Stimulated activated CD4-positive, alpha-beta T cell treated with anti-CD3 and anti-CD28 coated beads, Interleukin-4, amount 100 ng/mL, for 24 hours (primary cell): ENCODE measurements around the gene CCDC172.
"Not testable (repeated sequence)": the region's sequence is repeated elsewhere in the genome, so short reads cannot be mapped to it uniquely, and the experiment has no call there.

Experiments
- DNase-seq: peaks from one replicate; pipeline ENCODE4 v3.0.0-alpha.2; 2020

CCDC172 gene

DNA sequence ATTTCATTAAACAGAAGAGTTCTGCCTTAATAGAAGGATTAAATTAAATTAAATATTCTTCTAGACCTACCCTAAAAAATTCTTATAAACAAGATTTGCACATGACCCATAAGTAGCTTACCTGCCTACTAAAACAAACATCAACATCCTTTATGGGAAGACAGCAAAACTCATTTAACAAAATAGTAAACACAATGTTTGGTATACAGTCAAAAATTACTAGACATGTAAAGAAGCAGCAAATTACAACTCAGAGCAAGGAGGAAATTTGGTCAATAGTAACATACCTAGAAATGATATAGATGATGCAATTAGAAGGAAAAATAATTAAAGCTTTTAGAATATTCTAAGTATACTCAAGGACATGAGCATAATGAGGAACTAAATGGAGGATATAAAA is 27.9 kb downstream of the CCDC172 start:
- no peak for DNase-seq

DNA sequence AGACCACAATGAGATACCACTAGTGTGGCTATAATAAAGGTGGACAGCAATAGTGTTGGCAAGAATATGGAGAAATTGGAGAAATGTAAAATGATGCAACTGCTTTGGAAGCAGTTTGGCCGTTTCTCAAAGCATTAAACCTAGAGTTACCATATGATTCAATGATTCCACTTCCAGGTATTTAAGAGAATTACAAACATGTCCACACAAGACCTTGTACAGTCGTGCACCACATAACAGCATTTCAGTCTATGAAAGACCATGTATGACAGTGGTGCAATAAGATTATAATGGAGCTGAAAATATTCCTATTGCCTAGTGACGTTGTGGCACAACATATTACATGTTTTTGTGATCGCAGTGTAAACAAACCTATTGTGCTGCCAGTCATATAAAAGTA is 29.6 kb downstream of the CCDC172 start:
- no peak for DNase-seq

DNA sequence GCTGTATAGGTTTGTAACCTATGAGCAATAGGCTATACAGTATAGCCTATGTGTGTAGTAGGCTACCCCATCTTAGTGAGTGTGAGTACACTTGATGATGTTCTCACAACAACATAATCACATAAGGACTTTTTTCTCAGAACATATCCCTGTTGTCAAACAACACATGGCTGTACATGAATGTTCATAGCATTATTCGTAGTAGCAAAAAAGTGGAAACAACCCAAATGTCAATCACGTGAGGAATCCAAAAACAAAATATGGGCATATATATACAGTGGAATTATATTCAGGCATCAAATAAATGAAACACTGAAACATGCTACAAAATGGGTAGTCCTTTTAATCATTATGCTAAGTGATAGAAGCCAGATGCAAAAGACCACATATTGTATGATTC is 31.1 kb downstream of the CCDC172 start:
- DNase-seq: no peak

DNA sequence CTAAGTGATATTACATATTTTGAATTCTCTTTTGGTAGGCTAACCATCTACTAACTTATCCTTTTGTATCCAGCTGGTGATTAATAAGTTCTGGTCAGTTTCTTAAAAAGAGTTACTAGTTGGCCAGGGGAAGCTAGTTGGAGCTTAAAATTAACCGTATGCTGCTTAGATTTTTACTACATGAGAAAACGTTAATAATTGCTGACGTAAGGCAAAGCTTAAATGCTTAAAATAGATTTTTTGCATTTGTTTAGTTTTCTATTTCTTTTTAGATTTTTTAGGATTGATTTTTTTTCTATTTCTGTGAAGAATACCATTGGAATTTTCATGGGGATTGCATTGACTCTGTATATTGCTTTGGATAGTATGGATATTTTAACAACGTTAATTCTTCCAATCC is 32.6 kb downstream of the CCDC172 start:
- DNase-seq: no peak

DNA sequence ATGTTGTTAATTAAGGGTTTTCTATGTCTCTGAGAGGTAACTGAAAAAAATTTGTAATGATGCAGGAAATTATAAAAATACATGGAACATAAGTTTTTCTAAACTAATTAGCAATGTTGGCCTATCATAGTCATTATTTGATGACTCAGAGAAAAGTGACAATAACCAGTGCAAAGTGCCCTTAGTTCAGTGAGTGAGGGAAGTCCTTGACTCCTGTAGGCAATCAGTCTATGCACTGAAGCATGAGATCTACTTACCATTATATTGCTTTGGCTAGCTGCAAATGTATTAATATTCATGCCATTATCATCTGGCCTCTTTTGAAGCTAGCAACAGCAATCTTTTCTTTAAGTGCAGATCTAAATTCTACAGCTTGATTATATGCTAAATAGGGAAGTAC is 40.6 kb downstream of the CCDC172 start:
- DNase-seq: no peak

DNA sequence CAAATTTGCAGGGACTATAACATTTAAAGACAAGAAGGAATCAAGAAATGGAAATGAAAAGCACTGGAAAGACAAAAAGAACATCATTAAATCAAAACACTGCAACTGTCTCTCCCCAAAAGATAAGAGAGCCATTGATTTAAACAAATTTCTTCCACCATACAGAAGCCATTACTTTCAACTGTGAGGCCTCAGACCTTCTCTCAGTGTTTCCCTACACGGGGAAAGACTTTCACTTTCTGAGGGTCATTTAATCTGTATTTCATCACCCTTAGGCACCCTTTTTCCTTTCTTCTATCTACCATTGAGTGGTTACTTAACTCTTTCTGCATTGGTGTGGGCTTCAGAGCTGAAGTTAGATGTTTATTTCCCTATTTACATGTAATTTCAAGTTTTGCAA is 47.5 kb downstream of the CCDC172 start:
- DNase-seq: no peak

DNA sequence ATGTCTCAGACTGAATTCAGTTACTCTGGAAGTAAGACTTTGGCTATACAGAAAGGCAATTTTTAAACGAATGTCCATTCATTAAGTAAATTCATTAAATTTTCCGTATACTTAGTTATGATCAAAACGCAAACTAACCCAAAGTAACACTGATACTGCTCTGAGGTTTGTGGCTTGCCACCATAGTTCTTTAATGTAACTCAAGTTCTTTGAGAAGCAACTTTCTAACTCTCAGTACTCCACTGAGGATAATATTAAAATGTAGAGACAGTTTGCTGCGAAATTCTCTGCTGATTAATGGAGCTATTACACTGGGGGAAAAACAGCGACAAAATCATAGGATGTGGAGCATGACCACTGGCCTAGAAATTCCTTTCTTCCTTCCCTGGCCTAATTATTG is 58.0 kb downstream of the CCDC172 start:
- no peak for DNase-seq

DNA sequence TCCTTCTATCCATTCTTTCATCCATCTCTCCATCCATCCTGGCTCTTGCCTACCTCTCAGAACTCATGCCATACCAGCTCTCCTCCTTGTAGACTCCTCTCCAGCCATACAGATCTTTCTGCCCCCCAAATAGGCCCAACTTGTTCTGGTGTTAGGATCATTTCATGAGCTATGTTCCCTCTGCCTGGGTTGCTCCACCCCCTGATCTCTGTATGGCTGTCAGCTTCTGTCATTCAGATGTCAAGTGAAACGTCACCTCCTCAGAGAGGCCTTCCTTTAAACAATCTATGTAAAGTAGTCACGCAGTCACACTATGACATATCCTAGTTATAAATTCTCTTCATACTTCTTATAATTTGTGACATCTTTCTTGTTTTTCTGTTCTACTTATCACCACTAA is 61.1 kb downstream of the CCDC172 start:
- DNase-seq: no peak

DNA sequence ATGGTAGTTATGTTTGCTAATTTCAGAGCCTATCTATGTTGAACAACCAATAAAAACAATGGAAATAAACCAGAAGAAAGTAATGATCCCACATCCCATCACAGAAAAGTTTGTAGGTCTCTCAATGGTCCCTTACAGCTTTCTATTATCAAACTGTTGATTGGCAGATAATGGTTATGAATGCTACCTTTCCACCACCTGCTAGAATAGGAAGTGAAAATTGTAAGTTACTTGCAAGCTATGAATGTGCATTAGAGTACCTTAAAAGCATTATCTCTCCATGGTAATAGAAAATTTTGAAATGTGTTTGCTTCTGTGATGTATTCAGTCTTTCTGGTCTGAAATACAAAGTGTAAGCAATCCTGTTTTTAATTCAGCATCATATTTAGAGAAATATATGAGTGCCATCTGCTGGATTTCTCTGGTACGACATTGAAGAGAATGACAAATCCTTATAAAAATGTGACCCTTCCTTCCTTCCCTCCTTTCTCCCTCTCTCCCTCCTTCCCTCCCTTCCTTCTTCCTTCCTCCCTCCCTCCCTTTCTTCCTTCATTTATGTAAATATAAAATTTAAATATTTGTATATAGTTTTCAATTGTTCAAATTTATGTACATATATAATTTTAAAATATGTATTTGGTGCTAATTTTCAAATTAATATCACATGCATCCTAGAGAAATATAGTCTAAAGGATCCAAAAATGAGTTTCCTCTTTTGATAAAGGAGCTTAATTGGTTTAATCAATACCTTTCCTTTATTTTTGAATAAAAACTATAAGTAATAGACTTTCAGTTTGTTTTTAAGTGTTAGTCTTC is 62.0 kb downstream of the CCDC172 start:
- no peak for DNase-seq

DNA sequence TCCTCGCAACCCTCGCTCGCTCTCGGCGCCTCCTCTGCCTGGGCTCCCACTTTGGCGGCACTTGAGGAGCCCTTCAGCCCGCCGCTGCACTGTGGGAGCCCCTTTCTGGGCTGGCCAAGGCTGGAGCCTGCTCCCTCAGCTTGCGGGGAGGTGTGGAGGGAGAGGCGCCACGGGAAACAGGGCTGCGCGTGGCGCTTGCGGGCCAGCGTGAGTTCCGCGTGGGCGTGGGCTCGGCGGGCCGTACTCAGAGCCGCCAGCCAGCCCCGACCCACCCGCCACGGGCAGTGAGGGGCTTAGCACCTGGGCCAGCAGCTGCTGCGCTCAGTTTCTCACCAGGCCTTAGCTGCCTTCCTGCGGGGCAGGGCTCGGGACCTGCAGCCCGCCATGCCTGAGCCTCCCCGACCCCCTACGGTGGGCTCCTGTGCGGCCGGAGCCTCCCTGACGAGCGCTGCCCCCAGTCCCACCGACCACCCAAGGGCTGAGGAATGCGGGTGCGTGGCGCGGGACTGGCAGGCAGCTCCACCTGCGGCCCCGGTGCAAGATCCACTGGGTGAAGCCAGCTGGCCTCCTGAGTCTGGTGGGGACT is 69.1 kb downstream of the CCDC172 start:
- DNase-seq: not testable (repeated sequence)

DNA sequence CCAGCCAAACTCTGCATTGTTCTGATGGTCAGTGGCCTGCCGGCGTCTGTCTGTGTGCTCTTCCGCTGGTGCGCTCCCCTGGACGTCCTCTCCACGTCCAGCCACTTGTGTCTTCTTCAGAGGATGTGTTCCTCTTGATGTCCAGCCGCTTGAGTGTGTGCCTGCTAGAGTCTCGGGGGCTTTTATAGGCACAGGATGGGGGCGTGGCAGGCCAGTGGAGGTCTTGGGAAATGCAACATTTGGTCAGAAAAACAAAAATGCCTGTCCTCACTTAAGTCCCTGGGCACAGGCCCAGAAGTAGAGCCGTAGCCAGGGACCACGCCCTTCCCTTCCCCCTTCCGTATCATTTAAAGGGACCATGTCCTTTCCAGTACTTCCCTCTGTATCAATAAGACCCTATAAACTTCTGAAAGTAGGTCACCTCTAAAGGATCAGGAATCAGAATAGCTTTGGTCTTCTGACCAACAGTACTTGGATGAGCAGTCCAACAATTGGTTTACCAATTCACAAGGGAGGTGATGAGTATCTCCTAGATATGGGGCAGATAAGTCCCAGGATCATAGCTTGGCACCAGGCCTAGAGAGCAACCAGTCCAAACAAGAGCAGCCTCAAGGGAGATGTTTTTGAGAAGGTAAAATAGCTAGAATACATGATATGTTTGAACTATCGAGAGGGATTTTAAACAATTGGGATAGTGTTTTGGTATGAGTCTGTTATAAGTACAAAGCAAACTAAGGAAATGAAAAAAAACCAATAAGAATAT is 71.2 kb downstream of the CCDC172 start:
- no peak for DNase-seq

DNA sequence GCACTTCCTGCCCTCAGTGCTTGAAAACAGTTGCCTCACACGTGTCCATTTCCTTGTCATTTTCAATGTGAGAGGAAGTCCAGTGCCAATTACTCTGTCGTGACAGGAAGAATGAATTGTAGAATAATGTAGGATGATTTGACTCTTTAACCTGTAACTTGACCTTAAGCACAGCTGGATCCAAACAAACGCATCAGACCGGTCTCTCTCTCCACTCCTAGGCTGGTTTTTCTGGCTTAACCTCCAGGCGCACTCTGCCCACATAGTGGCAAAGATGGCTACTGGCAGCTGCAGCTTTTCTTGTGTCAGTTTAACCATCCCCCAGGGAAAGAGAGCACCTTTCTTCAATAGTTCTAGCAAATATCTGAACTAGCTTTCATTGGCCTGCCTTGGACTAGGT is 74.0 kb downstream of the CCDC172 start:
- no peak for DNase-seq

DNA sequence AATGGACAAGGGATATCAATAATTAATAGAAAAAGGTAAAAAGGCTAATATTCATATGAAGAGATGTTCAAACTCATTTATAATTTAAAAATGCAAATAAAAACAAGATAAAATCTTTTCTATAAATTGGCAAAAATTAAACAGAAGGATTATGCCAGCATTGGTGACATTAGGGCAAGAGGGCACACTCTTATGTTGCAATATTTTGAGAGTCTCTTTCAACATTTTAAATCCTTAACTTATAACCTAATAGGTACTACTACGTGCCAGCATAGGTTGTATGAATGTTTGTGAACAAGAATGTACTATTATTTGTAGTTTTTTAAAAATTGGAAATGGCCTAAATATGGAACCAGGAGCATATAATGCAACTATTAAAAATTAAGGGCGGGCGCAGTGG is 78.6 kb downstream of the CCDC172 start:
- no peak for DNase-seq

DNA sequence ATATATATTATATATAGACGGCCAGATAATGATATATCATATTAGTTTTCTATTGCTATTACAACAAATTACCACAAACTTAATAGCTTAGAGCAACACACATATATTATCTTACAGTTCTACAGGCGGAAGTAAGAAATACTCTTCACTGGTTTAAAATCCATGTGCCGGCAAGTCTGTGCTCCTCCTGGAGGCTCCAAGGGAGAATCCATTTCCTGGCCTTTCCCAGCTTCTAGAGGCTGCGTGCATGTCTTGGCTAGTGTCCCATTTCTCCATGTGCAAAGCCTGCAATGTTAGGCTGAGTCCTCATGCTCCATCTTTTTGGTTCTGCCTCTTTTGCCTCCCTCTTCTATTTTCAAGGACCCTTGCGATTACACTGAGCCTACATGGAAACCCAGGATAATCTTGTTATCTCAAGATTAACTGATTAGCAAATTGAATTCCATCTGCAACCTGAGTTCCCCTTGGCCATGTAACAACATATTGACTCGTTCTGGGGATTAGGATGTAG is 79.5 kb downstream of the CCDC172 start:
- DNase-seq: no peak

DNA sequence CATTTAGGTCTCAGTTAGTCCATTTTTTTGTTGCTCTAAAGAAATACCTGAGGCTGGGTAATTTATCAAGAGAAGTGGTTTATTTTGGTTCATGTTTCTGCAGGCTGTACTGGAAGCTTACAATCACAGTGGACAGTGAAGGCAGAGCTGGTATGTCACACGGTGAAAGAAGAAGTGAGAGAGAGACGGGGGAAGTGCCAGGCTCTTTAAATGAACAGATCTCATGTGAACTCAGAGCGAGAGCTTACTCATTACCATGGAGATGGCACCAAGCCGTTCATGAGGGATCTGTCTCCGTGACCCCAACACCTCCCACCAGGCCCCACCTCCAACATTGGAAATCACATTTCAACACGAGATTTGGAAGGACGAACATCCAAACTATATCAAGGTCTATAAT is 84.5 kb downstream of the CCDC172 start:
- no peak for DNase-seq

DNA sequence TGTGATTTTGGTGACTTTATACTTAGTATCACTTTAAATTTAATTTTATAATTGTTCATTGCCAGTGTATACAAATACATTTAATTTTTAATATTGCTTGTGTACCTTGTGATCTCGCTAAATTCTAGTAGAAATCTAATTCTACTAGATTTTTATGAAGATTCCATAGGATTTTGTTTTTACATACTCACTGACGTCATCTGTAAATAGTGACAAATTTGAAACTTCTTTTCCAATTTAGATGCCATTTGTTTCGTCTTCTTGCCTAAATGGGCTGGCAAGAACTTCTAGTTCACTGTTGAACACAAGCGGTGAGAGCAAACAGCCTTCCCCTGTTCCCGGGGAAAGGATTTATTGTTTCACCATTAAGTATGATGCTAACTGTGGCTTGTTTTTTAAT is 86.1 kb downstream of the CCDC172 start:
- DNase-seq: no peak

DNA sequence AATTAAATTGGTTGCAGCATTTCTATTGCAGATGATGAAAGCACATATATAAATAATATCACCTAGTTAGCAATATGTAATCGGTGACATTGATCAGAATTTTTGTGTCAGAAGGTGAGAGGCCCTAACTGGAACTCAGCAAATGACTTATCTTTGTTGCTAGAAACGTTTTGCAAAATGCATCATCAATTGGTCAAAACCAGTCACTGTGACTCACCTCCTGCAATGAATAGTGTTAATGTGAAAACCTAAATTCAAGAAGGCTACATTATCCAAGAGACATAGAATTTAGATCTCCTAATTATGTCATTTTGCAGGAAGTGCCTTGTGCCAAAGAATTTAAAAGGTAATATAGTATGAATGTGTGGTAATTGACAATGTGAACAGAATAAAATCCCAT is 93.6 kb downstream of the CCDC172 start:
- no peak for DNase-seq

DNA sequence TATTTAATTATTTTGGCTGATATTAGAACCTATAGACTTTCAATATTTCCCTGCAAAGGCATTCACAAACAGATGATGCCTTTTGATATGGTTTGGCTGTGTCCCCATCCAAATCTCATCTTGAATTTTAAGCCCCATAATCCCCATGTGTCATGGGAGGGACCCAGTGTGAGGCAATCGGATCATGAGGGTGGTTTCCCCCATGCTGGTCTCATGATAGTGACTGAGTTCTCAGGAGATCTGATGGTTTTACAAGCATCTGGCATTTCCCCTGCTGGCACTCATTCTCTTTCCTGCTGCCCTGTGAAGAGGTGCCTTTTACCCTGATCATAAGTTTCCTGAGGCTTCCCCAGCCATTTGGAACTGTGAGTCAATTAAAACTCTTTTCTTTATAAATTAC is 94.1 kb downstream of the CCDC172 start:
- no peak for DNase-seq

DNA sequence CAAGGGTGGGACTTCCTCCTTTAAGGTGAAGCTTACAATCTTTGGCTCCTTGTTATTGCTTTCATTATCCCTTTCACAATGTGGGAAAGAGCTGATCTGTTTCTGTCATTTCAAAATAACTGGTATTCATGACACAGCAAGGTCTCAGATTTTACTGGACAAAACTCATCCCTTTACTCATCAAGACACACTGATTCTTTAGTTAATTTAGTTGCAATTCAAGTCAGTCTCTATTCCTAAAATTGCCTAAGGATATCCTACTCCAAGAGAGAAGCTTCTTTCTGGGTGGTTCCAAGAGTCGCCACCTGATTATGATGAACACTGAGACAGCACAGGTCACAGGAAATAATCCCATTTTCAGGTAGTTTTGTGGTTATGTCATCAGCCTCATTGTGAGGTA is 97.6 kb downstream of the CCDC172 start:
- DNase-seq: no peak

DNA sequence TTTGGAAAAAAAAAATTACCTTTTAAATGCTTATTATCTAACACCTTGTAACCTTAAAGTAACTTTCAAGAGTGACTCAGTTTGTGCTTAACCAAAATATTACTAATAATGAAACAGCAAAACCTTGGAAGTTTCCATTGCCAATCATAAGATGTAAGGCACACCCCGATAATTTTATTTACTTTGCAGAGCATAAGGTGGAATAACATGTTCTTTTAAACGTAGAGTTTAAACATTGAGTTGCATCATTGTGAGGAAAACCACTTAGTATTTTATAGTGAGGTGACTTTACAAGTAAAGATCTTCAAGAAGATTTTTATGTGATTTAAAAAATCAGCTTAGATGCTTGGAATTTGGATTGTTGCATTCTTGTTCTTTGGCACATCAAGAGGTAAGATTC is 103.4 kb downstream of the CCDC172 start, which contains the start of gene PNLIPRP3:
TSS of gene PNLIPRP3 (plus strand) at position 177 of the 400 bp plus-strand sequence. CDS start at position 343, 166 bp downstream.
- no peak for DNase-seq

DNA sequence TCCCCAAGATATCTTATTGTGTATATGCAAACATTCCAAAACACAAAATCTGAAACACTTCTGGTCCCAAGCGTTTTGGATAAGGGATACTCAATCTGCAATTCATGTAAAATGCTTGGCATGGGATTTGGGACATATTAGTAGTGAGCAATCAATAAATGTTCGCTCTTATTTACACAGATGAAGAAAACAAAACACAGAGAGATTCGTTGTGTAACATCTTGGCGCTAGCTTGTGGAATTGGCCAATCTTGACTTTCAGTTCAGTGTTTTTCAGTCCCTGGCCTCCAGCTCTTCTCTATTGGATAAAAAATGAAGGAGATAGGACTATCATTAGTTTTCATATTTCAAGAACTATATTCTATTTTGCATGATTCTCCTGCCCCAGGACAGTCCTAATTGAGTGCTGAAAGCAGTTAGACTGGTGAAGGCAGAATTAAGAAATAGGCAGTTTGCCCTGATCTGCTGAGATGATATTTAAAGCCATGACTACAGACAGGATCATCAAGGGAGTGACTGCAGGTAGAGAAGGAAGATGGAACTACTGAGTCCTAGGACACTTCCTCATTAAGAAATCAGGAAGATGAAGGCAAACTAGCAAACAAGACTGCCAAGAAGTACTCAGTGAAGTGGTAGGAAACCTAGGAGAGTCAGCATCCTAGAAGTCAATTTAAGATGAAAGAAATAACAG is 105.2 kb downstream of the CCDC172 start:
- no peak for DNase-seq
